Stomach smooth muscle (tissue), 2 donors: ENCODE data around the gene PCNT.

Experiments
- H3K27ac ChIP-seq: one replicate; pipeline ENCODE4 v1.7.0; 2013; ENCODE audit warnings: mild to moderate bottlenecking, low read length, inconsistent platforms
- H3K27me3 ChIP-seq, 2 donors: one replicate each; pipeline ENCODE4 v1.7.0; 2013; ENCODE audit warnings: low read length in 2 of 2; ENCODE audit not compliant: insufficient read depth in 2 of 2, control insufficient read depth in 1 of 2
- H3K36me3 ChIP-seq, 2 donors: one replicate each; pipeline ENCODE4 v1.7.0; 2013; ENCODE audit warnings: low read length in 2 of 2; ENCODE audit not compliant: control insufficient read depth in 2 of 2, insufficient read depth in 2 of 2
- H3K4me1 ChIP-seq: one replicate; pipeline ENCODE4 v1.7.0; 2013; ENCODE audit warnings: low read length; ENCODE audit not compliant: control insufficient read depth, insufficient read depth
- H3K4me3 ChIP-seq, 2 donors: one replicate each; pipeline ENCODE4 v1.7.0; 2013; ENCODE audit warnings: low read length in 2 of 2
- H3K9ac ChIP-seq, 2 donors: one replicate each; pipeline ENCODE4 v1.7.0; 2013; ENCODE audit warnings: low read length in 2 of 2, mild to moderate bottlenecking in 1 of 2
- H3K9me3 ChIP-seq, 2 donors: one replicate each; pipeline ENCODE4 v1.7.0; 2013; ENCODE audit warnings: low read length in 2 of 2; ENCODE audit not compliant: control insufficient read depth in 2 of 2
- donor health status: healthy.
- donor health status: Pancreatic carcinoma.

Gene PCNT

GRCh38 chr21:46323227-46323709, 688 bp upstream of the PCNT start:
- Histone ChIP-seq H3K9me3 (no peaks in the 10 kb centered on the region), H3K27ac (no peak overlapping the region), H3K4me3 (peak overlapping the region; percentile 85 to 93), H3K4me1 (peaks cover 19% of the 10 kb centered on the region), H3K27me3 (no peaks in the 10 kb centered on the region), H3K9ac (peak overlapping the region; percentile 42 to 69), H3K36me3 (no peaks in the 10 kb centered on the region)

- peak overlapping the region; percentile 73 to 93 for H3K4me3 ChIP-seq
- H3K4me1 ChIP-seq = peaks cover 19% of the 10 kb centered on the region
- H3K27me3 ChIP-seq = no peaks in the 10 kb centered on the region
- H3K36me3 ChIP-seq = no peaks in the 10 kb centered on the region
- H3K9me3 ChIP-seq = no peaks in the 10 kb centered on the region
- peak overlapping the region; percentile 76 to 88 for H3K9ac ChIP-seq
- peak overlapping the region; percentile 87 for H3K27ac ChIP-seq
Observed at GRCh38 chr21:46324390-46325072, 575 bp downstream of the PCNT start.

GRCh38 chr21:46325073-46325912, 1.3 kb downstream of the PCNT start:
- Histone ChIP-seq H3K9me3 (no peaks in the 10 kb centered on the region), H3K4me1 (peaks cover 19% of the 10 kb centered on the region), H3K9ac (peak overlapping the region; percentile 56 to 65), H3K27ac (peak overlapping the region; percentile 60), H3K27me3 (no peaks in the 10 kb centered on the region), H3K36me3 (peaks cover 4 to 5% of the 10 kb centered on the region in 2 donors), H3K4me3 (peak overlapping the region; percentile 28 to 77)

- Histone ChIP-seq H3K9me3 (no peaks in the 10 kb centered on the region), H3K9ac (peak overlapping the region; percentile 21 to 56), H3K4me1 (peaks cover 19% of the 10 kb centered on the region), H3K4me3 (no peak overlapping the region), H3K36me3 (peaks cover 4 to 5% of the 10 kb centered on the region in 2 donors), H3K27ac (no peak overlapping the region), H3K27me3 (no peaks in the 10 kb centered on the region)
Observed at GRCh38 chr21:46326110-46326703, 2.3 kb downstream of the PCNT start.

- H3K9me3 ChIP-seq = no peaks in the 10 kb centered on the region
- no peaks in the 10 kb centered on the region for H3K27me3 ChIP-seq
- peaks cover 13% of the 10 kb centered on the region for H3K4me1 ChIP-seq
- no peak overlapping the region for H3K9ac ChIP-seq
- no peak overlapping the region for H3K4me3 ChIP-seq
- H3K36me3 ChIP-seq = peaks cover 4 to 9% of the 10 kb centered on the region in 2 donors
- peak overlapping the region; percentile 11 for H3K27ac ChIP-seq
Observed at GRCh38 chr21:46327711-46328110, 3.8 kb downstream of the PCNT start.

- no peak overlapping the region for H3K27ac ChIP-seq
- H3K9ac ChIP-seq = no peak overlapping the region
- H3K36me3 ChIP-seq = peaks cover 4 to 9% of the 10 kb centered on the region in 2 donors
- H3K4me3 ChIP-seq = no peak overlapping the region
- H3K4me1 ChIP-seq = peaks cover 8% of the 10 kb centered on the region
- no peaks in the 10 kb centered on the region for H3K9me3 ChIP-seq
- H3K27me3 ChIP-seq = no peaks in the 10 kb centered on the region
Observed at GRCh38 chr21:46328151-46328550, 4.2 kb downstream of the PCNT start.

- Histone ChIP-seq H3K4me1 (peaks cover 5% of the 10 kb centered on the region), H3K9me3 (no peaks in the 10 kb centered on the region), H3K27me3 (no peaks in the 10 kb centered on the region), H3K4me3 (no peak overlapping the region), H3K36me3 (peaks cover 9 to 12% of the 10 kb centered on the region in 2 donors), H3K9ac (no peak overlapping the region), H3K27ac (no peak overlapping the region)
Observed at GRCh38 chr21:46329796-46330195, 5.8 kb downstream of the PCNT start.

- Histone ChIP-seq H3K4me3 (no peak overlapping the region), H3K36me3 (peaks cover 26 to 32% of the 10 kb centered on the region in 2 donors), H3K4me1 (no peaks in the 10 kb centered on the region), H3K27me3 (no peaks in the 10 kb centered on the region), H3K9me3 (no peaks in the 10 kb centered on the region), H3K9ac (no peak overlapping the region), H3K27ac (no peak overlapping the region)
Observed at GRCh38 chr21:46334351-46335140, 10.6 kb downstream of the PCNT start.

- H3K9me3 ChIP-seq = no peaks in the 10 kb centered on the region
- no peak overlapping the region for H3K4me3 ChIP-seq
- peaks cover 22 to 27% of the 10 kb centered on the region in 2 donors for H3K36me3 ChIP-seq
- no peak overlapping the region for H3K9ac ChIP-seq
- H3K27me3 ChIP-seq = no peaks in the 10 kb centered on the region
- no peak overlapping the region for H3K27ac ChIP-seq
- H3K4me1 ChIP-seq = no peaks in the 10 kb centered on the region
Observed at GRCh38 chr21:46336603-46337002, 12.6 kb downstream of the PCNT start.

- Histone ChIP-seq H3K27me3 (no peaks in the 10 kb centered on the region), H3K27ac (no peak overlapping the region), H3K9me3 (no peaks in the 10 kb centered on the region), H3K36me3 (peaks cover 22 to 26% of the 10 kb centered on the region in 2 donors), H3K4me1 (no peaks in the 10 kb centered on the region), H3K4me3 (no peak overlapping the region), H3K9ac (no peak overlapping the region)
Observed at GRCh38 chr21:46340998-46341397, 17.0 kb downstream of the PCNT start.
